Stimulated activated CD8-positive, alpha-beta memory T cell treated with anti-CD3 and anti-CD28 coated beads, Interleukin-15, amount 100 ng/mL, for 4 hours (primary cell): Measurements from ENCODE around the gene CIDEB.

Experiments used
- DNase-seq, 2 donors: peaks; one replicate each; pipeline ENCODE4 v3.0.0-alpha.2; 2020; ENCODE audit warnings: low read depth in 2 of 2

The CIDEB gene

DNA sequence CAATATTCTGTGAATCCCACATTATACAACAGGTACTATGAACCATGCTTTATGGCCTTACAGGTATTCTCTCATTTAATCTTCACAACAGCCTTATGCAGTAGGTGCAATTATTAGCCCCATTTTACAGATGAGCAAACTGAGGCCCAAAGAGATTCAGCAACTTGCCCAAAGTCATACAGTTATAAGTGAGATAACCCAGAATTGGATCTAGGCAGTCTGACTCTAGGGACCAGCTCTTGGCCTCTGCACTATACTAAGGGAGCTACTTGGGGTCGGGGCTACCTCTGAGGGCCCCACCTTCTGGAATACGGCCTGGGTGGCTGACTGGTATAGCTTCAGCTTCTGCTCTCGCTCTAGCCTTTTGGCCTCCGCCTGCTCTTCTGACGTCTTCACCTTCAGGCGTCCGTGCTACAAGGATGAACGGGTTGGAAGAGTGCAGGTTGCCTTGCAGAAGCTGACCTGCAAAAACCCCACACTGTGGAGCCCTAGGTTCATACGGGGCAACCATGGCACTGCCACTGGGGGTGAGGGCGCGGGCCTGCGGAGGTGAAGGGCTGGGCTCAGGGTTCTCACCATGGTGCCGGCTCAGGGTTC lies 37.1 kb downstream of the CIDEB start:
- DNase-seq: no peak

DNA sequence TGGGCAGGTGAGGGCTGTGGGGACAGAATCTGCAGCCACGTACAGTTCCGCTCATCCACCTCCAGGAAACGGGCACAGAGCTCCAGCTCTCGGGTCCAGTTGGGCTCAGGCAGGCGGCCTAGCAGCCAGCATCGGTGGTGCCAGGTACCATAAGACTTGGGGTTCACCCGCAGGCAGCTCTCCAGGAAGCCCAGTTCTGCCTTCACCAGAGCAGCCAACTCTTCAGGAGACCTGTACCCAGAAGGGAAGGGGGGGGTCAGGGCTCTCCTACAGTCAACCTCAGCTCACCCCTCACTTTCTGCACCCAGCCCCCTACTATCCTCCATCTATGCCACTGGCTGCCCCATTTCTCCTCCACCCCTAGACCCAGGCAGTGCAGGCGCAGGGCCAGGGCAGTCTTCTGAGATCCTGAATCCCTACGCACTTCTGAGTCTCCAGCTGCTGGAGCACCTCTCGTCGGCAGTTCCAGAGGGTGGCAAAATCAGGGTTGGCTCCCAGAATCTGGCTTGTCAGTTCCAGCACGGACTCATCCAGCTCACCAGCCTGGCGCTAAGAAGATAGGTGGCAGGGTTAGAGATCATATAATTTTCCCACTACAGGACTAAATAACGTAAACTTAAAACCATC lies 37.8 kb downstream of the CIDEB start:
- DNase-seq: no peak

DNA sequence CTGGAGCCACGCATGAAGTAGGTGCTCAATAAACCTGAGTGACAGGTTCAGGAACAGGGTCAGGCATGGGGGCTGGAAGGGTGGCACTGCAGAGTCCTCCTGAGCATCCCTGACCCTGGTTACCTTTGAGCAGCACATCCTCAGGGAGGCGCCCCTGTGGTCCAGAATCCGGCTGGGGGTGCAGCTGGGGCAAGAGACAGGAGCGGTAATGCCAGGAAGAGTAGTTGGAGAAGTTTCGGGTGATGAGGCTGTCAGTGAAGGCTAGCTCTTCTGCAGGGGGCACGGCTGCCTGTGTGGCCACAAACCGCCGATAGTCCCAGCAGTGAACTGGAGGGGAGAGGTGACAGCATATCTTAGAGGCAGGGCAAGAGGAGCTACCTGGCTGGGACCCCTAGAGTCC lies 38.4 kb downstream of the CIDEB start:
- DNase-seq: no peak

DNA sequence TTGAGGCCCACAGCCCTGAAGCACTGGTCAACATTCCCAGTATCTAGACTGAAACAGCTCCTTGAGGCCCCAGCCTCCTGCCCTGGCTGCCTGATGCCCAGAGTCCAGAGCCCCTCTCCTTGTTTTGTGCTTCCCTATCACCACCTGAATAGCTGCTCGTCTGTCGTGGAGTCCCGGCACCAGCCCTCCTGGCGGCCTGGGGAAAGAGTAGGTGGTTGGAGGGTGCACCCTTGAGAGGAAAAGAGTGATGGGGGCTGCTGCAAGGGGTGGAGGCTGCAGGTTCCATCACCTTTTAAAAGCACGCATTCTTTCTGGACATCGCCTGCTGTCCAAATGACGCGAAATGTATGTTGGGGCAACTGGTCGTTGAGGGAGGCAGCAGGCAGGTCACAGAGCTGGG lies 39.6 kb downstream of the CIDEB start:
- no peak for DNase-seq

GRCh38 chr14:24267516-24267915 lies 40.3 kb downstream of the CIDEB start:
- no peak for DNase-seq

- DNase-seq: no peak
These were observed 41.2 kb downstream of the CIDEB start for GRCh38 chr14:24266344-24267244.

GRCh38 chr14:24264298-24264697 lies 43.5 kb downstream of the CIDEB start:
- DNase-seq: no peak

GRCh38 chr14:24263848-24264247 lies 43.9 kb downstream of the CIDEB start:
- DNase-seq: no peak

- no peak for DNase-seq
These were observed 44.7 kb downstream of the CIDEB start, which contains the start of gene TGM1 for GRCh38 chr14:24262821-24263733. Gene TGM1, minus strand, starts transcription at chr14:24263177. Its CDS starts 825 bp downstream, at chr14:24262352.

DNA sequence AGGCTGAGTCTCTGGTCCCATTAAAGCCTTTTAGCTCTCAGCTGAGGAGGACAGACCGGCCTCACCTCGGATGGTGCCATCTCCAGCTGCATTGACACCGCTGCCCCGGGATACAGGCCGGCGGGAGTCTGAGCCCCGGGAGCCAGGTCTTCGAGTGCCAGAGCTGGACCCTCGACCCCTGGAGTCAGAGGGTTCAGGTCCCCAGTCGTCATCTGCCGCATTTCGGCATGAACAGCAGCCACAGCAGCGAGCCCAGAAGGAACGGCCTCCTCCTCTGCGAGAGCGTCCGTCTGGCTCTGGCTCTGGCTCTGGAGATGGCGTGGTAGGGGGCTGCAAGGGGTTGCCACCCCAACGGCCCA lies 45.8 kb downstream of the CIDEB start:
- no peak for DNase-seq

GRCh38 chr14:24261256-24261968 lies 46.4 kb downstream of the CIDEB start:
- no peak for DNase-seq

DNA sequence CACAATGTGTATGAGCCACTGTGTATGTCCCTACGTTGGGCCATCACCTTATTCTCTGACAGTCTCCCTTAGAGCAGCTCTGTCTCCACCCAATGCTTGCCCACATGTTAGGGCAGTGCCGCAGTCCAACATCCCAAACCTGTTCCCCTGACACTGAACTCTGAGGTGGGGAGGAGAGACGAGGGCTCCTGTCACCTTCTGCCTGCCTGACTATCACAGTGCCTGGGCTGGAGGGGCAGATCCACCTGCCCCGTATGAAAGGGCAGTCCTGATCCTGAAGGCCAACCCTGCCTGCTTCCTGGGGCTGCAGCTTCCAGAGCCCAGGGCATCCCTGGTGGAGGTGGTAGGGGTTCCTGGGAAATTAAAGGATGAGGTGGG lies 47.0 kb downstream of the CIDEB start:
- no peak for DNase-seq

DNA sequence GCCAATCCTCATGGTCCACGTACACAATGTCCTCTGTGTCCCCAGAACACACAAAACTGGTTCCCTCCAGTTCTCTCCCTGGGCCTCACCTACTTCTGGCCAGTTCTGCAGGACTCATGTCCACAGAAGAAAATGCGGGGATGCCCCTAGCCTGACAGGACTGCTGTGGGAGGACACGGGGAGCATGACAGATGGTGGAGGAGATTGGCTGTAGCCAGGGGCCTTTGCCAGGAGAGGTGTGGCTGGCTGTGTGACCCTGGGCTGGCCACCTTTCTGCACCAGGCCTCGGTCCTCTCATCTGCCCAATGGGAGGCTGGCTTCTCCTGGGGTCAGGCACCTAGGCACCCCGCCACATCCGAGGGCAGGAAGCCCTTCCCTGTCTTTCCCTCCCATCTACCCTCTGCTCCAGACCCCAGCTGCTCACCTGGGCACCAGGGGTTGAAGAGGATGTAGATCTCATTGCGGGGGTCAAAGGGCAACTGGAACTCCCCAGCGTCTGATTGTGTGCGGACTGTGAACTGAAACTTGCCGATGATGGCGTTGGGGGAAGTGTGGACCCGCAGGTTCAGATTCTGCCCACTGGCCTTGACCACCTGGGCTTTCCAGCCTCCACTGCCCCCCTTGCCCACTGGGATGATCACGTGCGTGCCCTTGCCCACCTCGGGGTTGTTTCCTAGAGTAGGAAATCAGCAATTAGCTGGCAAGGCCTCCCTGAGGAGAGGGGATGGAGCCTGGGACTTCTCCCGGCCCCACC lies 47.6 kb downstream of the CIDEB start:
- DNase-seq: no peak

DNA sequence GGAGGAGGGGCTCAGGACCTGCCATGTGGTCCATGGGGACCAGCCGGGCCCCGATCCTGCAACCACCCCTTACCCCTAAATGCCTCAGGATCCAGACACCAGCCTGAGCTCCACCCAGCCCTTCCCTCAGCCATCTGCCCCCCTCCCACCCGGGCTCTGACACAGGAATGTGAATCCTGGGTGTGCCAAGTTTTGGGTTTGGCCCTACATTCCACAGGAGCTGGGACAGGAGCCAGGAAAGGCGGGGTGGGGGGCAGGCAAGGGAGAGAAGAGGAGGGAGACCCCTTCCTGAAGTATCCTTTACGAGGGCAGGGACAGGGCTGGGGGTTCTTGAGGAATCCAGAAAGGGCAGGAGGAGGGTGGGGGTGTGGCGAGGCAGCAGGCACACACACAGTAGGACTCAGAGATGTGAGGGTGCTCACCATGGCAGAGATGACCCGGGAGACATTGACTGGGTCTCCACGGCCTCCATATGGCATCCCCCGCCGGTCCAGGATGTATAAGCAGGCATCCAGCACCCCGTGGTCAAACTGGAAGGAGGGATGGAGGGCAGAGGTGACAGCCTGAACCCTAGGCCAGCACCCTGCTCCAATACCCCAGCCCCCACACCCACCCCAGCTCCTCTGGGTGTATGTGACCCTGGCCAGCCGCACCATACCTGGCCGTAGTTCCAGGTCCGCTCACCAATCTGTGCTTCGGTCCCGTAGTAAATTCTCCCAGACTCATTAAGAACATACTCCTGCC lies 48.3 kb downstream of the CIDEB start:
- DNase-seq: no peak

GRCh38 chr14:24258548-24259265 lies 49.1 kb downstream of the CIDEB start:
- no peak for DNase-seq

DNA sequence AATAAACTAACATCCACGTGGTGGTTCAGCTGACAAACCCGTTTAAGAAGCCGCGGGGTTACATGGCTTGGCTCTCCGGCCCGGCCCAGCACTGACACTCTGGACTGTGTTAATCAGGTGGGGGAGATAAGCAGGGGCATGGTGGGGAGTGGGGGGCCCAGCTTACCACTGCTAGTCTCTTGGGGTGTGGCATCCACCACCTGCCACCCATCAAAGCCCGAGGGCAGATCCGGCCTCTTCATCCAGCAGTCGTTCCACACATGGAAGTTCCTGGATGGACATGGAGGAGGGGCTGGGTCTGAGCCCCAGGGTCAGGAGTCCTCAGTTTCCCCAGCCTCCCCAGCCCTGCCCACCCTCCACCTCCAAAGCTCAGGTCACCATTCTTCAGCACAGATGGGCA lies 49.7 kb downstream of the CIDEB start:
- no peak for DNase-seq

DNA sequence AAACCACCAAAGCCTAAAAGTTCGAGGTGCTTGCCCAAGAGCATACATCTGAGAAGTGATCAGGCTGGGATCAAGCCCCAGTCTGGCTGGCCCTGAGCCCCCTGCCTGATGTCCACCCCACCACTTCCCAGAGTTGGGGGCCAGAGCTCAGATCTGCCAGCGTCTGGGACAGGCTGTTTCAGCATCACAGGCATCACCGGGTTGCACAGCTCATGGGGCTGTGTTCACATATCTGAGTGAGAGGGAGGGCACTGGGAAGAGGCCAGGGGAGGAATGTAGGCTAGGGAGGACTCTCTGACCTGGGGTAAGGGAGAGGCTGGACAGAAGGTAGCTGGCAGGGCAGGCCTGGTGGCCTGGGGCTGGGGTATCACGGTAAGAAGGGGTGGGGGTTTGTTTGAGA lies 50.8 kb downstream of the CIDEB start:
- no peak for DNase-seq

GRCh38 chr14:24255931-24256711 lies 51.7 kb downstream of the CIDEB start:
- no peak for DNase-seq
